Endothelial cell of umbilical vein (primary cell): ENCODE measurements around the gene OSBPL10. TPM values are rescaled to one million over a fixed set of nuclear protein-coding genes. Genes with fewer than 3 reads are reported as not detected.

Source experiments
- BruUV-seq: library from RNA; stranded (reverse); fragments of 400-500 nt; replicated peaks from 2 replicates; lab custom pipeline; 2021; lab: Mats Ljungman, UMichigan
- CTCF ChIA-PET: fragments of 300-600, 350-600 bp; sonication (Branson Sonifier 250); formaldehyde crosslinking; loops from one replicate; lab custom pipeline; 2021; ENCODE audit warnings: antibody characterized with exemption, inconsistent platforms; lab: Charles Lee
- POLR2A ChIA-PET: fragments of 300-600, 350-600 bp; sonication (Branson Sonifier 250); formaldehyde crosslinking; loops from one replicate; lab custom pipeline; 2021; ENCODE audit warnings: antibody characterized with exemption, inconsistent platforms; lab: Charles Lee
- DNase-seq: peaks from one replicate; pipeline ENCODE4 v3.0.0-alpha.2; 2011; ENCODE audit warnings: low read depth, low spot score
- FAIRE-seq: peaks from 2 replicates; lab custom pipeline; 2011; peaks lifted over from hg19 to GRCh38; lab: Jason Lieb, UNC
- H2AFZ ChIP-seq: 2 replicates; pipeline ENCODE4 v1.6.0; 2012; ENCODE audit warnings: low read depth, low read length, control low read depth, inconsistent platforms
- H3K27ac ChIP-seq: 2 replicates; pipeline ENCODE4 v1.5.1; 2011; ENCODE audit warnings: low read depth, mild to moderate bottlenecking, control low read depth, low read length, moderate library complexity; ENCODE audit not compliant: insufficient read depth
- H3K27me3 ChIP-seq, 2 experiments: 2 replicates each; pipeline versions ENCODE4 v1.6.0 to v1.6.1; 2011; ENCODE audit warnings: low read length in 2 of 2, mixed read lengths in 1 of 2; ENCODE audit not compliant: control insufficient read depth in 2 of 2, insufficient read depth in 2 of 2
- H3K36me3 ChIP-seq, 2 experiments: 2 replicates in 1 of 2; 3 replicates in 1 of 2; pipeline ENCODE4 v1.5.1; 2011; ENCODE audit warnings: low read length in 2 of 2, mild to moderate bottlenecking in 1 of 2, moderate library complexity in 1 of 2; ENCODE audit not compliant: control insufficient read depth in 2 of 2, insufficient read depth in 2 of 2; ENCODE audit errors: extremely low read depth in 1 of 2
- H3K4me1 ChIP-seq: 3 replicates; pipeline ENCODE4 v1.5.1; 2011; ENCODE audit warnings: mild to moderate bottlenecking, low read length; ENCODE audit not compliant: control insufficient read depth, insufficient read depth; ENCODE audit errors: extremely low read depth
- H3K4me2 ChIP-seq: 2 replicates; pipeline ENCODE4 v1.6.1; 2011; ENCODE audit warnings: low read length, control low read depth, mixed read lengths; ENCODE audit not compliant: insufficient read depth
- H3K4me3 ChIP-seq, 3 experiments: fragments of 200-600 bp in 1 of 3; sonication (generic), shearing (Covaris generic) in 1 of 3; replicated peaks in 1 of 3; 2 replicates each; pipeline ENCODE4 v1.5.1; 2011 to 2016; ENCODE audit warnings: control low read depth in 3 of 3, low read length in 3 of 3, mild to moderate bottlenecking in 2 of 3, inconsistent platforms in 1 of 3, low read depth in 1 of 3, moderate library complexity in 1 of 3; ENCODE audit not compliant: insufficient read depth in 1 of 3
- H3K79me2 ChIP-seq: 2 replicates; pipeline ENCODE4 v1.6.0; 2012; ENCODE audit warnings: low read length, inconsistent platforms; ENCODE audit not compliant: control insufficient read depth, insufficient read depth
- H3K9ac ChIP-seq: replicated peaks from 2 replicates; pipeline ENCODE3; 2011; ENCODE audit warnings: low read length, control low read depth; ENCODE audit not compliant: insufficient read depth; ENCODE audit errors: extremely low read depth
- H3K9me1 ChIP-seq: replicated peaks from 3 replicates; pipeline ENCODE4 v1.6.0; 2011; ENCODE audit warnings: mild to moderate bottlenecking, low read length; ENCODE audit not compliant: control insufficient read depth, insufficient read depth; ENCODE audit errors: extremely low read depth
- H3K9me3 ChIP-seq: replicated peaks from 2 replicates; pipeline ENCODE4 v1.5.1; 2012; ENCODE audit warnings: low read length, inconsistent platforms; ENCODE audit not compliant: control insufficient read depth, insufficient read depth
- H4K20me1 ChIP-seq: replicated peaks from 2 replicates; pipeline ENCODE3; 2011; ENCODE audit warnings: mild to moderate bottlenecking, low read length; ENCODE audit not compliant: control insufficient read depth, insufficient read depth; ENCODE audit errors: extremely low read depth
- CTCF ChIP-seq, 2 donors: IDR thresholded peaks; 1 replicate in 1 of 2; 2 replicates in 1 of 2; pipeline ENCODE4 v1.5.1; 2011; ENCODE audit warnings: low read length in 2 of 2, mild to moderate bottlenecking in 2 of 2, moderate library complexity in 2 of 2, control low read depth in 1 of 2, inconsistent platforms in 1 of 2, low read depth in 1 of 2; ENCODE audit not compliant: insufficient read depth in 1 of 2; ENCODE audit errors: extremely low read depth in 1 of 2
- EZH2 ChIP-seq: IDR thresholded peaks from 2 replicates; pipeline ENCODE4 v1.6.1; 2012; ENCODE audit warnings: borderline replicate concordance, low read depth, mild to moderate bottlenecking, moderate library complexity, low read length, inconsistent platforms; ENCODE audit not compliant: severe bottlenecking
- FOS ChIP-seq: IDR thresholded peaks from 2 replicates; pipeline ENCODE4 v1.6.1; 2011; ENCODE audit warnings: mild to moderate bottlenecking, low read length, moderate library complexity, borderline replicate concordance; ENCODE audit not compliant: insufficient read depth
- GATA2 ChIP-seq: IDR thresholded peaks from 2 replicates; pipeline ENCODE4 v1.7.0; 2011; ENCODE audit warnings: low read depth, mild to moderate bottlenecking, moderate library complexity, mixed read lengths, low read length; ENCODE audit not compliant: insufficient read length, insufficient read depth
- JUN ChIP-seq: IDR thresholded peaks from 2 replicates; pipeline ENCODE4 v1.6.1; 2011; ENCODE audit warnings: borderline replicate concordance, low read depth; ENCODE audit not compliant: insufficient read length, insufficient read depth
- MAX ChIP-seq: IDR thresholded peaks from 2 replicates; pipeline ENCODE4 v1.6.1; 2011; ENCODE audit not compliant: insufficient read depth, insufficient read length
- MYC ChIP-seq: IDR thresholded peaks from one replicate; pipeline ENCODE4 v1.6.1; 2011; ENCODE audit warnings: mild to moderate bottlenecking, low read depth, low read length
- POLR2A ChIP-seq: IDR thresholded peaks from 2 replicates; pipeline ENCODE4 v1.6.1; 2012; ENCODE audit warnings: low read depth, mild to moderate bottlenecking, control low read depth, low read length
- POLR2AphosphoS5 ChIP-seq: IDR thresholded peaks from 2 replicates; pipeline ENCODE4 v1.6.1; 2012; ENCODE audit warnings: low read depth, mild to moderate bottlenecking, control low read depth, low read length, moderate library complexity; ENCODE audit not compliant: insufficient read depth
- dilution Hi-C: fragments of 300-500 bp; cut with MboI; formaldehyde crosslinking; loops from one replicate; pipeline ENCODE4 v1.15.0; 2019; ENCODE audit warnings: low sequenced_read_pairs; ENCODE audit not compliant: extremely low pct_ligation_motif_present
- intact Hi-C: fragments of 100-400 bp; cut with micrococcal nuclease; formaldehyde crosslinking; loops from one replicate; pipeline ENCODE4 v1.10.0; 2022
- polyA plus RNA-seq, 4 experiments: library from polyadenylated mRNA; depleted of rRNA in 3 of 4; stranded (reverse) in 3 of 4; unstranded in 1 of 4; fragments of >200 nt; gene quantifications; 2 replicates each; pipeline versions ENCODE4 v1.2.1 to v1.2.3, GENCODE V29; 2011 to 2012; ENCODE audit warnings: missing spikeins in 1 of 4
- total RNA-seq: library from RNA; stranded (reverse); gene quantifications from 2 replicates; pipeline ENCODE4 v1.2.3, GENCODE V29; 2021

OSBPL10 gene
- total and polyA plus RNA-seq, 2 donors (not counting 3 experiments of a cell fraction or from before 2014, with no cell fraction given) = 10.8 to 47.6 TPM

GRCh38 chr3:31725568-31725967, 255.5 kb downstream of the OSBPL10 start:
- Histone ChIP-seq H3K27ac (no peak overlapping the region), H3K4me2 (no peak overlapping the region), H3K27me3 (no peaks in the 10 kb centered on the region), H3K36me3 (no peaks in the 10 kb centered on the region), H3K79me2 (no peaks in the 10 kb centered on the region), H3K9ac (no peak overlapping the region), H3K4me3 (no peak overlapping the region), H2AFZ (no peak overlapping the region), H3K9me1 (no peaks in the 10 kb centered on the region), H4K20me1 (no peaks in the 10 kb centered on the region), H3K9me3 (no peaks in the 10 kb centered on the region), H3K4me1 (no peaks in the 10 kb centered on the region)
- POLR2A ChIA-PET = interaction anchor here (0.6 kb wide), 1 partner anchor 189 kb away, joined by 3 read pairs; no protein-coding TSS in a partner anchor
- FAIRE-seq (no peak), DNase-seq (no peak)
- no TSS peak for BruUV-seq
- dilution Hi-C loops = no loop called here
- TF ChIP-seq FOS (no peak), GATA2 (no peak), POLR2A (no peak), CTCF (IDR thresholded peaks at IDR 0.05; ENCODE audit: extremely low read depth in 1 of 2, insufficient read depth in 1 of 2, low read depth in 1 of 2, low read length in 2 of 2) (no peak), POLR2AphosphoS5 (no peak), JUN (no peak), EZH2 (no peak), MYC (no peak), MAX (no peak)
- intact Hi-C loops = loop anchor here (10.0 kb wide), 1 partner anchor 419 kb away; no protein-coding TSS in a partner anchor
- CTCF ChIA-PET = interaction anchor here (0.8 to 1.2 kb wide), 2 partner anchors 21 to 419 kb away, joined by 3 to 5 read pairs; no protein-coding TSS in a partner anchor
